Ishikawa (cell line): ENCODE data around the gene C1orf210.

ENCODE experiments used
- CEBPB ChIP-seq: IDR thresholded peaks from 2 replicates; pipeline ENCODE4 v1.6.1; 2012
- CREB1 ChIP-seq: IDR thresholded peaks from 2 replicates; pipeline ENCODE4 v1.6.1; 2012; ENCODE audit warnings: low read depth
- EGR1 ChIP-seq: IDR thresholded peaks from 2 replicates; pipeline ENCODE4 v1.6.1; 2012
- EP300 ChIP-seq: IDR thresholded peaks from 2 replicates; pipeline ENCODE4 v1.6.1; 2012; ENCODE audit warnings: borderline replicate concordance
- FOXM1 ChIP-seq: IDR thresholded peaks from 2 replicates; pipeline ENCODE4 v1.6.1; 2012; ENCODE audit warnings: low read depth, borderline replicate concordance
- NFIC ChIP-seq: IDR thresholded peaks from 2 replicates; pipeline ENCODE4 v1.6.1; 2012
- RAD21 ChIP-seq: IDR thresholded peaks from 2 replicates; pipeline ENCODE4 v1.6.1; 2012; ENCODE audit warnings: low read depth
- TAF1 ChIP-seq: IDR thresholded peaks from 2 replicates; pipeline ENCODE4 v1.6.1; 2012; ENCODE audit warnings: low read depth, mild to moderate bottlenecking
- TCF12 ChIP-seq: IDR thresholded peaks from 2 replicates; pipeline ENCODE4 v1.6.1; 2012; ENCODE audit warnings: low read depth
- TEAD4 ChIP-seq: IDR thresholded peaks from 2 replicates; pipeline ENCODE4 v1.6.1; 2012
- USF1 ChIP-seq: IDR thresholded peaks from 2 replicates; pipeline ENCODE4 v1.6.1; 2012
- YY1 ChIP-seq: IDR thresholded peaks from 2 replicates; pipeline ENCODE4 v1.6.1; 2012; ENCODE audit warnings: low read depth
- ZBTB7A ChIP-seq: IDR thresholded peaks from 2 replicates; pipeline ENCODE4 v1.6.1; 2012; ENCODE audit warnings: low read depth
- TF ChIP-seq, protein P1 (sequence below): IDR thresholded peaks from 2 replicates; pipeline ENCODE4 v1.6.1; 2012; ENCODE audit warnings: low read depth, mild to moderate bottlenecking
- TF ChIP-seq, protein P2 (sequence below): IDR thresholded peaks from 2 replicates; pipeline ENCODE4 v1.6.1; 2012

The C1orf210 gene

DNA sequence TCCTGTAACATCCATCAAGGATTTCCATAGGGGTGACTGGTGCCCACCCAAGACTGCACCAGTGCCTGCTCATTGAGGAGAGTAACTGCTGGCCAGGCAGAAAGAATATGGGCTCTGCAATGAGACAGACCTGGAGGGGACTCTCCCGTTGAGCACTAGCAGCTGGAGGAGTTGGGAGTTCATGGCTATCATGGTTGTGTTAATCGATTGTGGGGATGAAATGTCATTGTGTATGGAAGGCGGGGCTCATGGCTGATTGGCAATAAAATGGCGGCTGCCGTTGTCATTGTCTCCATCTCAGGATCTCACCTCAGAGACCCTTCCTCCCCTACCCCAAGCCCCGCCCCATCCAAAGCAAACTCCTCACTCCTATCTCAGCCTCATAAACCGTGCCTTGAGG, 11.7 kb downstream of the C1orf210 start:
- TF ChIP-seq EP300: no peak
- no peak for TF ChIP-seq ZBTB7A
- TF ChIP-seq, protein P1, sequence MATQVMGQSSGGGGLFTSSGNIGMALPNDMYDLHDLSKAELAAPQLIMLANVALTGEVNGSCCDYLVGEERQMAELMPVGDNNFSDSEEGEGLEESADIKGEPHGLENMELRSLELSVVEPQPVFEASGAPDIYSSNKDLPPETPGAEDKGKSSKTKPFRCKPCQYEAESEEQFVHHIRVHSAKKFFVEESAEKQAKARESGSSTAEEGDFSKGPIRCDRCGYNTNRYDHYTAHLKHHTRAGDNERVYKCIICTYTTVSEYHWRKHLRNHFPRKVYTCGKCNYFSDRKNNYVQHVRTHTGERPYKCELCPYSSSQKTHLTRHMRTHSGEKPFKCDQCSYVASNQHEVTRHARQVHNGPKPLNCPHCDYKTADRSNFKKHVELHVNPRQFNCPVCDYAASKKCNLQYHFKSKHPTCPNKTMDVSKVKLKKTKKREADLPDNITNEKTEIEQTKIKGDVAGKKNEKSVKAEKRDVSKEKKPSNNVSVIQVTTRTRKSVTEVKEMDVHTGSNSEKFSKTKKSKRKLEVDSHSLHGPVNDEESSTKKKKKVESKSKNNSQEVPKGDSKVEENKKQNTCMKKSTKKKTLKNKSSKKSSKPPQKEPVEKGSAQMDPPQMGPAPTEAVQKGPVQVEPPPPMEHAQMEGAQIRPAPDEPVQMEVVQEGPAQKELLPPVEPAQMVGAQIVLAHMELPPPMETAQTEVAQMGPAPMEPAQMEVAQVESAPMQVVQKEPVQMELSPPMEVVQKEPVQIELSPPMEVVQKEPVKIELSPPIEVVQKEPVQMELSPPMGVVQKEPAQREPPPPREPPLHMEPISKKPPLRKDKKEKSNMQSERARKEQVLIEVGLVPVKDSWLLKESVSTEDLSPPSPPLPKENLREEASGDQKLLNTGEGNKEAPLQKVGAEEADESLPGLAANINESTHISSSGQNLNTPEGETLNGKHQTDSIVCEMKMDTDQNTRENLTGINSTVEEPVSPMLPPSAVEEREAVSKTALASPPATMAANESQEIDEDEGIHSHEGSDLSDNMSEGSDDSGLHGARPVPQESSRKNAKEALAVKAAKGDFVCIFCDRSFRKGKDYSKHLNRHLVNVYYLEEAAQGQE: no peak
- TF ChIP-seq NFIC: no peak
- no peak for TF ChIP-seq CREB1
- no peak for TF ChIP-seq EGR1
- no peak for TF ChIP-seq TCF12

- no peak for TF ChIP-seq EP300
- TF ChIP-seq TAF1: no peak
- TF ChIP-seq, protein P1: no peak
- no peak for TF ChIP-seq RAD21
- TF ChIP-seq FOXM1: no peak
Measured at GRCh38 chr1:43272576-43273571, 12.5 kb downstream of the C1orf210 start.

DNA sequence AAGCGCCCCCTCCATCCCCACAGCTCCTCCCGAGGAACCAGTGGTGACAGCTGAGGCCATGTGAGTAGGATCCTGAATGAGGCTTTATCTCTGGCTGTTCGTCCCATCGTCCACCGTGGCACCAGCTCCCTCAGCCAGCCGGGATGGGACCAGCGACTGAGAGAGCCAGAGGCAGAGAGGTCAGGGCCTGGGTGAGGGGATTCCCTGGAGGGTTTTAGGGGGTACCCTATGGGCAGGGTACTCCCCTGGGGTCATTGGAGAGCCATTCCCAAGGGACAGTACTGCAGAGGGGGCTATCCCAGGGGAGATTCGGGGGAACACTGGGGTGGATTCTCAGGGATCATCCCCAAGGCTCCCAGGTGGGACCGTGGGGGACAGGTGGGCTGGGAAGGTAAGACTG, 13.2 kb downstream of the C1orf210 start:
- no peak for TF ChIP-seq RAD21
- TF ChIP-seq TEAD4: no peak
- no peak for TF ChIP-seq TAF1
- TF ChIP-seq YY1: no peak
- no peak for TF ChIP-seq EGR1
- TF ChIP-seq, protein P2, sequence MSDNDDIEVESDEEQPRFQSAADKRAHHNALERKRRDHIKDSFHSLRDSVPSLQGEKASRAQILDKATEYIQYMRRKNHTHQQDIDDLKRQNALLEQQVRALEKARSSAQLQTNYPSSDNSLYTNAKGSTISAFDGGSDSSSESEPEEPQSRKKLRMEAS: no peak
- TF ChIP-seq TCF12: no peak
- TF ChIP-seq, protein P1: no peak
- no peak for TF ChIP-seq NFIC
- TF ChIP-seq ZBTB7A: no peak
- TF ChIP-seq EP300: no peak
- TF ChIP-seq CREB1: no peak
- no peak for TF ChIP-seq CEBPB
- TF ChIP-seq FOXM1: no peak
- no peak for TF ChIP-seq USF1

DNA sequence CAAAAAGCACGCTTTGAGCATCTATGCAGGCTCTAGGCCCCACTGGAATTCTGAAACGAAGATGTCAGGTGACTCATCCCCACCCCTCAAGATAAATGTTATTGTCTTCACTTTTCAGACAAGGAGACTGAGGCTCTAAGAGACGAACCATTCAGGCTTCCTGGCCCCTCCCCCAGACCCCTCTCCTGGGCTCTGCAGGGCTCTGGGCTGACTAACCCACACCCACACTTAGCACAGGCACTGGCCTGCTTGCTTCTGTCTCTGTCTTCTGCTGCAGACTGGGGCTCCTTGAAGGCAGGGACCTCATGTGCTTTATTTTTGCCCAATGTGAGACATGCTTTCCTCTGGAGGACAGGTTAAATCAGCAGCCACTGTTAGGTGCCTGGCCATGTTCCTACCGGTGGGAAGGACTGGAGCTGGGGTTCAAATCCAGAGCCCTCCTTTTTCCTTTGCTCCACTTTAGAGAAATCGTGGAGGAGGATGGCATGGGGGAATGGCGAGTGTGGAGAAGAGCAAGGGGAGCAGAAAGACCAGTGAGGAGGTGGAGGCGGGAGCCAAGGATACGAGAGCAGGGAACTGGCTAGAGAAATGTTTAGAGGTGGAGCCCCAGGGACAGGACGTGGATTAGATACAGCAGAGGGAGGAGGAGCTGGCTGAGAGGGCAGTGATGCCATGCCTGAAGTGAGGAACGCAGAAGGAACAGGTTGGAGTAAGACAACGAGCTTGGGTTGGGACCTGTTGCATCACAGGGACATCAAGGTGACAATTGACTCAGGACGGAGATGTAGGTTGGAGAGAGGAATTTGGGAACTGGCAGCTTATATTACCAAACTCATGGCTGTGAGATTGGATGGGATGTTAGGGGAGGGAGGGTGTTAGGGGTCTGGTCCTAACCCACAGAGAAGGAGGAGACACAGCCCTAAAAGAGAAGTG, 13.9 kb downstream of the C1orf210 start:
- TF ChIP-seq RAD21 (no peak), EP300 (no peak), FOXM1 (no peak), ZBTB7A (no peak), NFIC (no peak), EGR1 (no peak), TCF12 (no peak), CEBPB (no peak), YY1 (no peak), TAF1 (no peak), USF1 (no peak), CREB1 (no peak)
